ENCODE data around the gene IKBKG.
"Not testable (repeated sequence)": the region's sequence is repeated elsewhere in the genome, so short reads cannot be mapped to it uniquely, and the experiment has no call there.

Gene IKBKG

DNA sequence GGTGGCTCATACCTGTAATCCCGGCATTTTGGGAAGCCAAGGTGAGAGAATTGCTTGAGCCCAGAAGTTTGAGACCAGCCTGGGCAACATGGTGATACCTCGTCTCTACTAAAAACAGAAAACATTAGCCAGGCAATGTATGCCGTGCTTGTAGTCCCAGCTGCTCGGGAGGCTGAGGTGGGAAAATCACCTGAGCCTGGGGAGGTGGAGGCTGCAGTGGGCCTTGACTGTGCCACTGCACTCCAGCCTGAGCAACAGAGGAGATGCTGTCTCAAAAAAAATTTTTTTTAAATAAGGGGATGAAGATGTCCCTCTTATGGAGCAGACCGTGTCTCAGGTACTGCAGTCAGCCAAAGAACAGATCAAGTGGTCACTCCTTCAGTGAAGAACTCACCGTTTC is 58.1 kb downstream of the IKBKG start:
- DNase-seq (ENCODE audit: low read depth in 2 of 2): no peak

DNA sequence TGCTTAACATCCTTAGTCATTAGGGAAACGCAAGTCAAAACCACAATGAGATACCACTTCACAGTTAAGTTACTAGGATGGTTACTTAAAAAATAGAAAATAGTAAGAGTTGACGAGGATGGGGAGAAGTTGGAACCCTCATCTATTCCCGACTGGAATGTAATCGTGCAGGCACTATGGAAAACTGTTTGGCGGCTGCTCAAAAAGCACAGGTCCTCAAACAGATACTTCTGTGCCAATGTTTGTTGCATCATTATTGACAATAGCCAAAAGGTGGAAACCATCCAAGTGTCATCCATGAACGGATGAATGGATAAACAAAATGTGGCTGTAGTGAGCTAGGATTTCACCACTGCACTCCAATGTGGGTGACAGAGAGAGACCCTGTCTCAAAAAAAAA is 60.0 kb downstream of the IKBKG start:
- no peak for DNase-seq (ENCODE audit: low read depth in 2 of 2)

DNA sequence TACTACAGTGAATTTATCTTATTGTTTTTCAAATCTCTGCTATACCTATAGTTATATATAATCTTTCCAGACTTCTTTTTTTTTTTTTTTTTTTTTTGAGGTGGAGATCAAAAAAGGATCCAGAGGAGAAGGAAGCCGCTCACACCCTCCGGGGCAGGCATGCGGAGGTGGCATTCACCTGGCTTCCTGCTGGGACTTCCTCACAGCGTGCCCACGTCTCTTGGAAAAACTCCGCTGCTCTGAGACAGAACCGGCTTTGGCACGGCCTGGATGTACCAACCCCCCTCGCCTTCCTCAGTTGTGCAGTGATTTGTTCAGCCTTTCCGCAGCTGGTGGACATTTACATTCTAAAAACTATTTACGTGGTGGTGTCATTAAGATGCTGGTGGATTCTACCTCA is 60.6 kb downstream of the IKBKG start:
- not testable (repeated sequence) for DNase-seq (ENCODE audit: low read depth in 2 of 2)

DNA sequence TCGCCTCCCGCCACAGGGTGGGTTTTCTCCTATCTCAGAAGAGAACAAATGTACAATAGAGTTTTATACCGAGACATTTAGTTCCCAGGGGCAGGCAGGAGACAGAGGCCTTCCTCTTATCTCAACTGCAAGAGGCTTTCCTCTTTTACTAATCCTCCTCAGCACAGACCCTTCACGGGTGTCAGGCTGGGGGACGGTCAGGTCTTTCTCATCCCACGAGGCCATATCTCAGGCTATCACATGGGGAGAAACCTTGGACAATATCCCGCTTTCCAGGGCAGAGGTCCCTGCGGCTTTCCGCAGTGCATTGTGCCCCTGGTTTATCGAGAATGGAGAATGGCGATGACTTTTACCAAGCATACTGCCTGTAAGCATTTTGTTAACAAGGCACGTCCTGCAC is 61.4 kb downstream of the IKBKG start:
- DNase-seq (ENCODE audit: low read depth in 2 of 2): not testable (repeated sequence)

DNA sequence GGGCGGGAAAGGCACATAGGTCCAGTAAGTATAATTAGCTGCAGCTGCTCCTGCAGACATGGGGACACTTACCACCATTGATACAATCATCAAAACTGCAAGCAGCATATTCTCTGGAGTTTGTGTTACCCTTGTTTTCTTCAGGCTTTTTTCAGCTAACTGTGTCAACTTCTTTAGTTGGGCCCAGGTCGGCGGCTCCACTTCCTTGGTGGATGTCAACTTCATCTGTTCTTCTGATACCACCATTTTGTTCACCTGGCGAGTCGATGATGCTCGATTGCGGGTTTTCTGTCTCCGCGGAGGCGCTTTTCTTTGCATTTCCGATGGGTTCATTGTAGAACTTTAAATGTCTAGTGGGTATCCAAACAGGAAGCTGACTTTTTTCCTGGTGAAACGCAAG is 63.7 kb downstream of the IKBKG start:
- not testable (repeated sequence) for DNase-seq (ENCODE audit: low read depth in 2 of 2)

DNA sequence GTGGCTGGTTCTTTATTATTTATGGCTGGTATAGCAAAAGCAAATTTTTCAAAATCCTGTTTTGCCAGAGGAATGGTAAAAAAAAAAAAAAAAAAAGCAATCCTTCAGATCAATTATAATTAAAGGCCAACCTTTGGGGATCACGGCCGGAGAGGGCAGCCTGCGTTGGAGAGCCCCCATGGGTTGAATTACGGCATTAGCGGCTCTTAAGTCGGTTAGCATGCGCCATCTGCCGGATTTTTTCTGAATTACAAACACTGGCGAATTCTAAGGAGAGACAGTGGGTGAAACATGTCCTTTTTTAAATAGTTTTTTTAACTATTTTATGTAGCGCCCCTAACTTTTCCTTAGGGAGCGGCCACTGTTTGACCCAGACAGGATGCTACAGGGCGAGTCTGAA is 66.2 kb downstream of the IKBKG start:
- DNase-seq (ENCODE audit: low read depth in 2 of 2): not testable (repeated sequence)

Measured in stimulated activated CD8-positive, alpha-beta memory T cell treated with anti-CD3 and anti-CD28 coated beads, Interleukin-2, amount 100 ng/mL, for 48 hours (primary cell).